Sigmoid colon (tissue), 7 donors: ENCODE measurements around the gene ISL2. TPM values are rescaled to one million over a fixed set of nuclear protein-coding genes. Genes with fewer than 3 reads are reported as not detected.

Experiments
- DNase-seq: peaks from one replicate; pipeline ENCODE4 v3.0.0-alpha.2; 2019
- H3K27ac ChIP-seq, 4 donors: fragments of 200-600 bp; sonication (generic); one replicate each; pipeline ENCODE4 v1.5.1; 2016 to 2019; ENCODE audit warnings: mild to moderate bottlenecking in 1 of 4
- H3K27me3 ChIP-seq, 3 donors: fragments of 200-600 bp; sonication (generic); one replicate each; pipeline ENCODE4 v1.5.1; 2019; ENCODE audit warnings: mild to moderate bottlenecking in 1 of 3
- H3K36me3 ChIP-seq, 4 donors: fragments of 200-600 bp; sonication (generic); one replicate each; pipeline ENCODE4 v1.5.1; 2016 to 2019
- H3K4me1 ChIP-seq, 4 donors: fragments of 200-600 bp; sonication (generic); one replicate each; pipeline ENCODE4 v1.5.1; 2017 to 2019
- H3K4me3 ChIP-seq, 4 donors: fragments of 200-600 bp; sonication (generic); one replicate each; pipeline ENCODE4 v1.5.1; 2017 to 2019; ENCODE audit warnings: mild to moderate bottlenecking in 2 of 4, moderate library complexity in 1 of 4
- H3K9me3 ChIP-seq, 4 donors: fragments of 200-600 bp in 3 of 4; sonication (generic) in 3 of 4; one replicate each; pipeline versions ENCODE4 v1.5.1 to v1.6.1; 2013 to 2019
- CTCF ChIP-seq, 4 experiments: fragments of 450-650 bp in 3 of 4; fragments of 200-600 bp in 1 of 4; IDR thresholded peaks; one replicate each; pipeline ENCODE4 v1.5.1; 2016 to 2019; ENCODE audit warnings: antibody characterized with exemption in 4 of 4, mild to moderate bottlenecking in 3 of 4, moderate library complexity in 2 of 4
- EP300 ChIP-seq, 4 donors: sonication (generic); formaldehyde crosslinking; IDR thresholded peaks; one replicate each; pipeline ENCODE4 v1.6.1; 2017; ENCODE audit warnings: antibody characterized with exemption in 4 of 4
- POLR2A ChIP-seq, 2 donors: fragments of 450-650 bp; IDR thresholded peaks; one replicate each; pipeline ENCODE4 v1.6.1; 2016; ENCODE audit warnings: antibody characterized with exemption in 2 of 2, mild to moderate bottlenecking in 2 of 2, moderate library complexity in 2 of 2
- POLR2AphosphoS5 ChIP-seq, 4 donors: sonication (generic); formaldehyde crosslinking; IDR thresholded peaks; one replicate each; pipeline ENCODE4 v1.6.1; 2017; ENCODE audit warnings: antibody characterized with exemption in 4 of 4
- WGBS, 2 donors: extraction: QIAGEN DNeasy Blood & Tissue Kit; methylation state at CpG; one replicate each; pipeline ENCODE4 v1.1.7; 2013; 5-methylcytosine and 5-hydroxymethylcytosine counted together
- intact Hi-C: fragments of 100-400 bp; cut with DNase I; formaldehyde crosslinking; loops from one replicate; pipeline ENCODE4 v1.15.1; 2023
- polyA plus RNA-seq, 3 donors: library from polyadenylated mRNA; stranded (reverse); fragments of 200-250 nt; gene quantifications; one replicate each; pipeline ENCODE4 v1.2.3, GENCODE V29; 2013
- total RNA-seq, 4 donors: library from RNA; depleted of rRNA; stranded (reverse); fragments of >200 nt; gene quantifications; one replicate each; pipeline ENCODE4 v1.1.0, GENCODE V29; 2016
- donor health status: healthy with polysubstance abuse.
- donor health status: Bipolar disorder and iron deficiency.
- donor health status: healthy.

Gene ISL2
- total and polyA plus RNA-seq, 7 donors: 0.52 to 6.4 (median 2.4) TPM; not detected in 1

- Histone ChIP-seq H3K27me3 (no peaks in the 10 kb centered on the region), H3K9me3 (no peaks in the 10 kb centered on the region), H3K4me3 (no peak overlapping the region), H3K36me3 (no peaks in the 10 kb centered on the region), H3K27ac (no peak overlapping the region), H3K4me1 (peaks cover 0 to 15% (median 6%) of the 10 kb centered on the region in 4 donors)
- intact Hi-C loops: no loop called here
- 19 to 62% methylated on average over 3 of the region's 3 CpGs for WGBS, 2 donors
- no peak for DNase-seq
- TF ChIP-seq EP300 (IDR thresholded peaks at IDR 0.05) (no peak), CTCF (IDR thresholded peaks at IDR 0.05) (no peak), POLR2AphosphoS5 (IDR thresholded peaks at IDR 0.05) (no peak), POLR2A (IDR thresholded peaks at IDR 0.05) (no peak)
These were observed 37.6 kb upstream of the ISL2 start for GRCh38 chr15:76298986-76299385.

- intact Hi-C loops: no loop called here
- H3K9me3 ChIP-seq: no peaks in the 10 kb centered on the region
- peaks cover 0 to 12% (median 3%) of the 10 kb centered on the region in 4 donors for H3K4me1 ChIP-seq
- DNase-seq: no peak
- no peak overlapping the region for H3K4me3 ChIP-seq
- H3K27me3 ChIP-seq: no peaks in the 10 kb centered on the region
- 83 to 85% methylated on average over 1 of the region's 1 CpG for WGBS, 2 donors
- no peak for TF ChIP-seq CTCF (IDR thresholded peaks at IDR 0.05)
- TF ChIP-seq POLR2AphosphoS5 (IDR thresholded peaks at IDR 0.05): no peak
- no peak for TF ChIP-seq EP300 (IDR thresholded peaks at IDR 0.05)
- TF ChIP-seq POLR2A (IDR thresholded peaks at IDR 0.05): no peak
- H3K36me3 ChIP-seq: no peaks in the 10 kb centered on the region
- no peak overlapping the region for H3K27ac ChIP-seq
These were observed 36.8 kb upstream of the ISL2 start for GRCh38 chr15:76299786-76300185.

GRCh38 chr15:76303909-76304308 is 32.7 kb upstream of the ISL2 start:
- H3K27me3 ChIP-seq: no peaks in the 10 kb centered on the region
- H3K4me1 ChIP-seq: peaks cover 0 to 16% (median 7%) of the 10 kb centered on the region in 4 donors
- no peaks in the 10 kb centered on the region for H3K36me3 ChIP-seq
- H3K9me3 ChIP-seq: no peaks in the 10 kb centered on the region
- TF ChIP-seq CTCF (IDR thresholded peaks at IDR 0.05): no peak
- no peak for TF ChIP-seq EP300 (IDR thresholded peaks at IDR 0.05)
- TF ChIP-seq POLR2A (IDR thresholded peaks at IDR 0.05): no peak
- no peak for TF ChIP-seq POLR2AphosphoS5 (IDR thresholded peaks at IDR 0.05)
- H3K27ac ChIP-seq: no peak overlapping the region
- intact Hi-C loops: no loop called here
- 84 to 96% methylated on average over 1 of the region's 1 CpG for WGBS, 2 donors
- no peak overlapping the region for H3K4me3 ChIP-seq
- no peak for DNase-seq

DNA sequence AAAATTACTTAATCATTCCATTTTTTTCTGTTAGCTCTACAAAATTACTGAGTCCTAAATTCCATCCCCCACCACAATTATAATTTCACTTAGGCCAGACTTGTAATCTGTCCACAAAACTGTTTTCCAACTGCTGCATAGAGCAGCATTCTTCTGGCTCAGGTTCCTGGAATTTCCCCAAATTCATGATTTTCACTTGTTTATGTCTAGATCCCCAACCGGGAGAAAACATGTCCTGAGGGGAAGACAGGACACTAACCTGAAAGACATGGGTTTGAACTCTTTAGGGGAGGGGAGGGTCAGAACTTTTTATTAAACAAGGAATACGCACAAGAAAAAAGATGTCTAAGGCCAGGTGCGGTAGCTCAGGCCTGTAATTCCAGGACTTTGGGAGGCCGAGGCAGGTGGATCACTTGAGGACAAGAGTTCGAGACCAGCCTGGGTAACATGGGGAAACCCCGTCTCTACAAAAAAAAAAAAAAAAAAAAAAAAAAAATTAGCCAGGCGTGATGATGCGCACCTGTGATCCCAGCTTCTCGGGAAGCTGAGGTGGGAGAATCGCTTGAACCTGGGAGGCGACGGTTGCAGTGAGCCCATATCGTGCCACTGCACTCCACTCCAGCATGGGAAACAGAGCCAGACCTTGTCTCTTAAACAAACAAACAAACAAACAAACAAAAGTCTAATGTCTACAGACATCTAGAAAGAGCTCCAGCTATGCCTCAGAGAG is 26.8 kb upstream of the ISL2 start:
- peaks cover 0 to 27% (median 18%) of the 10 kb centered on the region in 4 donors for H3K4me1 ChIP-seq
- TF ChIP-seq POLR2A (IDR thresholded peaks at IDR 0.05) (no peak), POLR2AphosphoS5 (IDR thresholded peaks at IDR 0.05) (no peak), EP300 (IDR thresholded peaks at IDR 0.05) (no peak), CTCF (IDR thresholded peaks at IDR 0.05) (no peak)
- WGBS, 2 donors: 90 to 93% methylated on average over 13 of the region's 13 CpGs
- DNase-seq: no peak
- peak overlapping the region in 2 of 4 donors; percentile 84 for H3K27ac ChIP-seq
- H3K4me3 ChIP-seq: peak overlapping the region in 1 of 4 donors; percentile 81
- no peaks in the 10 kb centered on the region for H3K9me3 ChIP-seq
- no peaks in the 10 kb centered on the region for H3K27me3 ChIP-seq
- intact Hi-C loops: loop anchor here (2.0 kb wide), 1 partner anchor 113 kb away; no protein-coding TSS in a partner anchor
- no peaks in the 10 kb centered on the region for H3K36me3 ChIP-seq
